DMS114 treated with DMSO at 0.1 percent for 48 hours (cell line): ENCODE measurements around the gene SDHAF2.
"Not testable (repeated sequence)": the region's sequence is repeated elsewhere in the genome, so short reads cannot be mapped to it uniquely, and the experiment has no call there.

Experiments
- DNase-seq: peaks from one replicate; lab custom pipeline; 2025; ENCODE audit not compliant: unreplicated experiment; lab: John Stamatoyannopoulos, UW

SDHAF2 gene

GRCh38 chr11:61475433-61475832 lies 45.5 kb downstream of the SDHAF2 start:
- DNase-seq = no peak

- no peak for DNase-seq
Measured at GRCh38 chr11:61476371-61476770, 46.4 kb downstream of the SDHAF2 start.

GRCh38 chr11:61477126-61477525 lies 47.2 kb downstream of the SDHAF2 start:
- DNase-seq = no peak

GRCh38 chr11:61477727-61478148 lies 47.8 kb downstream of the SDHAF2 start:
- no peak for DNase-seq

GRCh38 chr11:61479360-61480058 lies 49.6 kb downstream of the SDHAF2 start:
- DNase-seq = not testable (repeated sequence)

GRCh38 chr11:61480261-61480993 lies 50.5 kb downstream of the SDHAF2 start:
- DNase-seq = no peak

GRCh38 chr11:61480994-61481335 lies 51.0 kb downstream of the SDHAF2 start:
- no peak for DNase-seq

- no peak for DNase-seq
Measured at GRCh38 chr11:61481806-61482205, 51.9 kb downstream of the SDHAF2 start.

GRCh38 chr11:61482513-61482912 lies 52.6 kb downstream of the SDHAF2 start:
- no peak for DNase-seq

- no peak for DNase-seq
Measured at GRCh38 chr11:61484541-61484940, 54.6 kb downstream of the SDHAF2 start.

GRCh38 chr11:61485080-61485479 lies 55.2 kb downstream of the SDHAF2 start:
- no peak for DNase-seq

GRCh38 chr11:61486011-61486620 lies 56.2 kb downstream of the SDHAF2 start:
- DNase-seq = no peak

- no peak for DNase-seq
Measured at GRCh38 chr11:61486779-61487178, 56.9 kb downstream of the SDHAF2 start.

- DNase-seq = no peak
Measured at GRCh38 chr11:61487342-61488025, 57.6 kb downstream of the SDHAF2 start.

GRCh38 chr11:61488651-61489291 lies 58.8 kb downstream of the SDHAF2 start:
- no peak for DNase-seq

- DNase-seq = no peak
Measured at GRCh38 chr11:61489833-61490721, 60.2 kb downstream of the SDHAF2 start.

- no peak for DNase-seq
Measured at GRCh38 chr11:61491736-61492395, 61.9 kb downstream of the SDHAF2 start.

GRCh38 chr11:61494381-61494961 lies 64.5 kb downstream of the SDHAF2 start:
- DNase-seq = no peak
